ENCODE results near the gene UST. TPM values are rescaled to one million over a fixed set of nuclear protein-coding genes. Genes with fewer than 3 reads are reported as not detected.

The UST gene
- total RNA-seq, 1 experiment from 2014 or later: 10.0 TPM

GRCh38 chr6:149112976-149113375 lies 366.1 kb downstream of the UST start:
- no peaks in the 10 kb centered on the region for H3K36me3 Mint-ChIP-seq (ENCODE audit: insufficient read depth, unreplicated experiment)
- no peaks in the 10 kb centered on the region for H3K9me3 Mint-ChIP-seq (ENCODE audit: unreplicated experiment)
- TF ChIP-seq CTCF (IDR thresholded peaks at IDR 0.05; ENCODE audit: unreplicated experiment): no peak
- H3K27ac Mint-ChIP-seq (ENCODE audit: low read depth, unreplicated experiment): no peak overlapping the region
- ChIA-PET CTCF (no interaction called here), POLR2A (no interaction called here)
- no peak for DNase-seq (ENCODE audit: unreplicated experiment)
- H3K4me3 Mint-ChIP-seq (ENCODE audit: unreplicated experiment): no peak overlapping the region
- no peaks in the 10 kb centered on the region for H3K4me1 Mint-ChIP-seq (ENCODE audit: insufficient read depth, unreplicated experiment)
- H3K27me3 Mint-ChIP-seq (ENCODE audit: insufficient read depth, unreplicated experiment): peaks cover 20% of the 10 kb centered on the region
- intact Hi-C loops (cut with micrococcal nuclease): no loop called here
- no TSS peak for BruUV-seq (replicated peaks)

GRCh38 chr6:149114167-149114566 lies 367.3 kb downstream of the UST start:
- TF ChIP-seq CTCF (IDR thresholded peaks at IDR 0.05; ENCODE audit: unreplicated experiment): no peak
- Mint-ChIP-seq H3K27me3 (ENCODE audit: insufficient read depth, unreplicated experiment) (peaks cover 20% of the 10 kb centered on the region), H3K36me3 (ENCODE audit: insufficient read depth, unreplicated experiment) (no peaks in the 10 kb centered on the region), H3K4me3 (ENCODE audit: unreplicated experiment) (no peak overlapping the region), H3K9me3 (ENCODE audit: unreplicated experiment) (no peaks in the 10 kb centered on the region), H3K4me1 (ENCODE audit: insufficient read depth, unreplicated experiment) (no peaks in the 10 kb centered on the region), H3K27ac (ENCODE audit: low read depth, unreplicated experiment) (no peak overlapping the region)
- DNase-seq (ENCODE audit: unreplicated experiment): no peak
- intact Hi-C loops (cut with micrococcal nuclease): no loop called here
- POLR2A ChIA-PET: no interaction called here
- BruUV-seq (replicated peaks): no TSS peak
- CTCF ChIA-PET: no interaction called here

DNA sequence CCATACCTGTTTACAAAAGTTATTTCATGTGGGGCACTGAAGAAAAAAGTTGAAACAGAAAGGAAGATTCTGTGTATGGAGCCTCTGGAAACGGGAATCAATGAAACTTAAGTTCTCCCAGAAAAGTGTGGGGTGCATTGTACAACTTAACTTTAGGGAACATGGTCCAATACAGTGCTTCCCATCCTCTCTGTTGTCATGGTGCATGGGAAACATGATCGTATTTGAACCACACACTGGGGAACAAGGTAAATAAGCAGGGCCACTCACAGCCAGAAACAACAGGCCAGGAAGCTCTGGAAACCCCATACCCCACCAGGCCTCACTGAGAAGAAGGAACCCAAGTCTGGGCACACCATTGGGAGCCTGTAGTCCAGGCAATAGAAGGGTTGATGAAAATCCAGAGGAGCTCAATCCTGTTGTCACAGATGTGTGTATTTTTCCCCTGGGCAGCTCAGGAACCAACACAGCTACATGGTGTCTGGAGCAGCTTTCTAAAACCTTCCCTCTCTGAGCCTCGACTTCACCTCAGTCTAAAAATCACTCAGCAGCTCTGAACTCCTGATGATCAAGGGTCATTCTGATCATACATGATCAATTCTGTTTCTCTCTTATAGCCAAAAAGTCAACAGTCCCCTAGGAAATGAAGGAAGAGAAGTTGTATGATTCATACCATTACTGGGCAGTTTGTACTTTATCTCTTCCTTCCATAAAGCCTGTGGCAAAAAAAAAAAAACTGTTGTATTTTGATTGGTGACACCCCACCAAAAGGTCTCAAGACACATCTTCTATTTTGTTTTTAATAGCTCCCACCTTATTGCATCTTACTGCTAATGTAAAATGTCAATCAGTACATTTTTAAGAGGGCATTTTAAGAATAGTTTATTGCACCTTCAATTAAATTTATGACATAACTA lies 372.2 kb downstream of the UST start:
- no peak for DNase-seq (ENCODE audit: unreplicated experiment)
- POLR2A ChIA-PET: interaction anchor here (0.8 kb wide), 1 partner anchor 20 kb away, joined by 3 read pairs; no protein-coding TSS in a partner anchor
- TF ChIP-seq CTCF (IDR thresholded peaks at IDR 0.05; ENCODE audit: unreplicated experiment): no peak
- intact Hi-C loops (cut with micrococcal nuclease): no loop called here
- H3K9me3 Mint-ChIP-seq (ENCODE audit: unreplicated experiment): peaks cover 10% of the 10 kb centered on the region
- no peaks in the 10 kb centered on the region for H3K4me1 Mint-ChIP-seq (ENCODE audit: insufficient read depth, unreplicated experiment)
- no TSS peak for BruUV-seq (replicated peaks)
- CTCF ChIA-PET: interaction anchor here (0.6 to 0.9 kb wide), 5 partner anchors 25 to 104 kb away, joined by 3 read pairs; no protein-coding TSS in a partner anchor
- H3K27me3 Mint-ChIP-seq (ENCODE audit: insufficient read depth, unreplicated experiment): peaks cover 40% of the 10 kb centered on the region
- H3K4me3 Mint-ChIP-seq (ENCODE audit: unreplicated experiment): no peak overlapping the region
- no peaks in the 10 kb centered on the region for H3K36me3 Mint-ChIP-seq (ENCODE audit: insufficient read depth, unreplicated experiment)
- H3K27ac Mint-ChIP-seq (ENCODE audit: low read depth, unreplicated experiment): no peak overlapping the region

- Mint-ChIP-seq H3K27ac (ENCODE audit: low read depth, unreplicated experiment) (no peak overlapping the region), H3K27me3 (ENCODE audit: insufficient read depth, unreplicated experiment) (peaks cover 37% of the 10 kb centered on the region), H3K36me3 (ENCODE audit: insufficient read depth, unreplicated experiment) (no peaks in the 10 kb centered on the region), H3K4me1 (ENCODE audit: insufficient read depth, unreplicated experiment) (peaks cover 11% of the 10 kb centered on the region), H3K4me3 (ENCODE audit: unreplicated experiment) (no peak overlapping the region), H3K9me3 (ENCODE audit: unreplicated experiment) (peaks cover 16% of the 10 kb centered on the region)
- intact Hi-C loops (cut with micrococcal nuclease): no loop called here
- no peak for TF ChIP-seq CTCF (IDR thresholded peaks at IDR 0.05; ENCODE audit: unreplicated experiment)
- POLR2A ChIA-PET: interaction anchor here (1.2 kb wide), 1 partner anchor 8 kb away, joined by 3 read pairs; no protein-coding TSS in a partner anchor
- no peak for DNase-seq (ENCODE audit: unreplicated experiment)
- no TSS peak for BruUV-seq (replicated peaks)
- CTCF ChIA-PET: no interaction called here
These were observed 376.3 kb downstream of the UST start for GRCh38 chr6:149122850-149123821.

Measured in MCF 10A (cell line).